Hippocampal formation (tissue), 2 donors: ENCODE measurements around the gene UBL5.
"Not testable (repeated sequence)": the region's sequence is repeated elsewhere in the genome, so short reads cannot be mapped to it uniquely, and the experiment has no call there.

Experiments used
- DNase-seq, 2 donors: peaks; one replicate each; lab custom pipeline; 2025; lab: John Stamatoyannopoulos, UW

Gene UBL5

DNA sequence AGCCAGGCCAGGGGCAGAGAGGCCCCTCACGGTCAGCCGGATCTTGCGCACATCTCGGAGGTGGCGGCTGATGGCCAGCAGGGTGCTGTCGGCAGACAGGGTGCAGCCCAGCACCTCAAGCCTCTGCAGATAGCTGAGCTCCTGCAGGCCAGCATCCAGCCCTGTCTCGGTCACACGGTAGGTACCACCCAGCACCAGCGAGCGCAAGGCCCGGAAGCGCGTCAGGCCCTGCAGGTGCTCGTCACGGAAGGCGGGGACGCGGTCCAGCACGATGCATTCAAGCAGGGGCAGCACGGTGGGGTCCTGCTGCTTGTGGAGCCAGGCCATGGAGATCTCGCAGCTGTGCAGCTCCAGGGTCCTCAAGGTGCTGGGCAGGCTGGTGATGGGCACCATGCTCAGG is 16.6 kb upstream of the UBL5 start:
- no peak for DNase-seq

GRCh38 chr19:9818175-9818733 is 9.5 kb upstream of the UBL5 start:
- DNase-seq: no peak

- peak; percentile 99 to 100 for DNase-seq
These were observed 8.8 kb upstream of the UBL5 start, which contains the start of gene FBXL12 for GRCh38 chr19:9818734-9819595. FBXL12 (minus strand) TSS chr19:9819079; CDS start chr19:9818813, 266 bp downstream.

- DNase-seq: no peak
These were observed 8.2 kb upstream of the UBL5 start for GRCh38 chr19:9819596-9819909.

GRCh38 chr19:9820034-9820433 is 7.7 kb upstream of the UBL5 start:
- DNase-seq: not testable (repeated sequence)

- no peak for DNase-seq
These were observed 3.9 kb upstream of the UBL5 start for GRCh38 chr19:9823816-9824215.

DNA sequence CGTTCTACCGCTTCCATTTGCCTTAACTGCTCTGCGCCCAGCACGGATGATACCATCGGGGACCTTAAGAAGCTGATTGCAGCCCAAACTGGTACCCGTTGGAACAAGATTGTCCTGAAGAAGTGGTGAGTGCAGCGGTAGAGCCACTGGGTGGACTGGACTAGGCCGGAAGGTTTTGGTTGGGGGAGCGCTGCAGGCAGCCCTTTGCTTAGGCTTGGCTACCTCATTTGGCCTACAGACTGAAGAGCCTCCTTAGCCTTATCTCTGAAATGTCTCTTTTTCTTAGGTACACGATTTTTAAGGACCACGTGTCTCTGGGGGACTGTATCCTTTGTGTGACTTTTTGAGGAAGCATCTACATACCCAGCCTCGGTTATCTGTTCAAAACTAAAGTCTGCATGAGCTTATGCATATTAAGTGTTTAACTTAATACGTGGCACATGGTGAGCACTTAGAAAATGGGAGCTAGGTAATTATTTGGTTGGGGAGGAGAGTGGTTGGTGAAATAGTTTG is 889 bp downstream of the UBL5 start:
- no peak for DNase-seq

DNA sequence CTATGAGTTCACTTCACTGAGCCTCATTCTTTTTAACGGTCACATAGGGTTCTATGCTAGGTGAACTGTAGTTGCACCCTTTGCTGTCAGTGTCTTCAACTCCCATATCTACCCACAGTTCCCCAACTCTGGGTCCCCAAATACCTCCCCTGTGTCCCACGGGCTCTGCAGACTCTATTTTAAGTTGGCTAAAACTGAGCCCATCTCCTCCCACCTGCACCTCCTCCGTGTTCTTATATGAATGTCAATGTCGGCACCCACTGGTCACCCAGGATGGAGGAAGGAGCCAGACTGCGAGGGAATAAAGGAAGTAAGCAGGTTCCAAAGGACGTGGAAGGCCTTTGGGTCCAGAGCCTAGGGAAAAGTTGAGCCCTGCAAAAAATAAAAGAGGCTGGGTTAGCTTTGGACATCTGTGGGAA is 6.6 kb downstream of the UBL5 start:
- no peak for DNase-seq

DNA sequence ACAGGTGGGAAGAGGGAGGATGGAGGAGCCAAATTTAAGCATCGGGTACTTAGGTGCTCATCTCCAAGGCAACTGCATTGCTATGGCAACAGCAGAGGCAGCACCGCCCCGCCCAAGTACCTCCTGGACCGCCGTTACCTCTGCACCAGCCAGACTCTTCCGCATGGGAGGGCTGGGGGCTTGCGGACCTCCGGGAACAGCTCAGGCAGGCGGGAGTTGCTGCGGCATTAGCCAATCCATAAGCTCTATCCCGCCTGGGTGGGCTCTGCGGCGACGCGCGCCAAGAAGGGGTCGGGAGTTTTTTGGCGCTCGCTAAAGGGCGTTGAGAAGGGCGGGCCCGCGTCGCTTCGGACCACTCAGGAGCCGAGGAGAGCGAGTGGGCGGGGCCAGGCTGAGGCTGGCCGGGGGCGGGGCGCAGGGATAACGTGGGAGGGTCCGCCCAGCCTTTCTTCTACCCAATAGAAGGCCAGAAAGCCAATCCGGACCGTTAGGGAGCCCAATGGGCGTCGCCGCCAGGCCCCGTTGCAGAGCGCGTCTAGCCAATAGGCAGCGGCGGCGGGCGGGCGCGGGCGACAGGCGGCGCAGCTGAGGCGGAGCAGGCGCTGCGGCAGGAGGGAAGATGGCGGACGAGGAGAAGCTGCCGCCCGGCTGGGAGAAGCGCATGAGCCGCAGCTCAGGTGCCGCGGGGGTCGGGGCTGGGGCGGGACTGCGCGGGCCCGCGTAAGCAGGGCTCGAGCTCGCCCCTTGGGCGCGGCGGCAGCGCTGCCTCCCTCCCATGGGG is 7.2 kb downstream of the UBL5 start, which contains the start of gene PIN1:
TSS of gene PIN1 (plus strand) at position 593 of the 781 bp plus-strand sequence. CDS start at position 620, 27 bp downstream.
- DNase-seq: peak; percentile 97 to 98

DNA sequence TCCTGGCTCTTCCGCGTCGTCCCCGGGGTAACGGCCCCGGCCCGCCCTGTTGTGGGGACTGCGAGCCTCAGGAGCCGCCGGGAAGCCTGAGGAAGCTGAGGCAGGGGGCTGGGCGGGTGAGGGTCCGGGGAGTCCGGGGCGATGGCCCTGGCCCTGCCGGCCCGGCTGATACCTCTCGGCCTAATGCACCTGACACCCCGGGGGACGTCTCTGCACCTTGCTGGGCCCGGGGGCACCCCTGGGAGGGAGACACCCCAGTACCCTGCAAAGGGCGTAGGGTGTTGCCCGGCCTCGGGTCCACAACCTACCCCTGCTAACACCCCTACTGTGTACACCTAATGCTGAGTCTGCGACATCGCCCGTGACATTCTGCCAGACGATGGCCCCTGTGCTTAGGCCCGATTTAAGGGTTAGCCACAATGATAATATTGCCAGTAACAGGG is 7.8 kb downstream of the UBL5 start:
- DNase-seq: no peak

- no peak for DNase-seq
These were observed 8.3 kb downstream of the UBL5 start for GRCh38 chr19:9836021-9836420.

GRCh38 chr19:9838324-9838723 is 10.6 kb downstream of the UBL5 start:
- DNase-seq: no peak

DNA sequence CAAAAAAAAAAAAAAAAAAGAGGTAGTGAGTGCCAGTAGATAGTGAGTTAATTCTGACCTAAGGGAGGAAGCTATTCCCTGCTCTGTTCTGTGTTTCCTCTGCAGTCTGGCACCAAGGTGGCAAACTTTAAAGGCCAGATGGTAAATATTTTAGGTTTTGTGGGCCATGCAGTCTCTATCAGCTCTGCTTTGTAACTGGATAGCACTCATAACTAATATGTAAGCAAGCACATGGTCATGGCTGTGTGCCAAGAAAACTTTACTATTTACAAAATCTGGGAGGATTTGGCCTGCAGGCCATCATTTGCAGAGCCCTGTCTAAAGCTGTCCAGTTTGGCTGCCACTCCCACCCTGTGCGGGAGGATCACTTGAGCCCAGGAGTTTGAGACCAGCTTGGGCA is 11.7 kb downstream of the UBL5 start:
- DNase-seq: no peak

GRCh38 chr19:9842834-9843625 is 15.3 kb downstream of the UBL5 start:
- DNase-seq: no peak

DNA sequence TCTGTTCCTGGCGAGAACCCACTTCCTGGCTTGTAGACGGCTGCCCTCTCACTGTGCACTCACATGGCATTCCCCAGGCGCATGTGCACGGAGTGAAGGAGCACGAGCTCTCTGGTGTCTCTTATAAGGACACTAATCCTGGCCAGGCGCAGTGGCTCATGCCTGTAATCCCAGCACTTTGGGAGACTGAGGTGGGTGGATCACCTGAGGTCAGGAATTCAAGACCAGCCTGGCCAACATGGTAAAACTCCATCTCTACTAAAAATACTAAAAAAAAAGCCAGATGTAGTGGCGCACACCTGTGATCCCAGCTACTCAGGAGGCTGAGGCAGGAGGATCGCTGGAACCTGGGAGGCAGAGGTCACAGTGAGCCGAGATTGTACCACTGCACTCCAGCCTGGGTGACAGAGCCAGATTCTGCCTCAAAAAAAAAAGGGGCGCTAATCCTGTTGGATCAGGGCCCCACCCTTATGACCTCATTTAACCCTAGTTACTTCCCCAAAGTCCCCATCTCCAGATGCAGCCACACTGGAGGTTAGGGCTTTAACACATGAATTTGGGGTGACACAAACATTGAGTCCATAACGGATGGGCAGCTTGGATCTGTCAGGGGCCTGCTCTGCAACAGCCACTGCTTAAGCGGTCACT is 16.0 kb downstream of the UBL5 start:
- not testable (repeated sequence) for DNase-seq

GRCh38 chr19:9847087-9847671 is 19.5 kb downstream of the UBL5 start:
- DNase-seq: no peak

- peak in 1 of 2 donors; percentile 11 for DNase-seq
These were observed 20.3 kb downstream of the UBL5 start for GRCh38 chr19:9848060-9848459.

DNA sequence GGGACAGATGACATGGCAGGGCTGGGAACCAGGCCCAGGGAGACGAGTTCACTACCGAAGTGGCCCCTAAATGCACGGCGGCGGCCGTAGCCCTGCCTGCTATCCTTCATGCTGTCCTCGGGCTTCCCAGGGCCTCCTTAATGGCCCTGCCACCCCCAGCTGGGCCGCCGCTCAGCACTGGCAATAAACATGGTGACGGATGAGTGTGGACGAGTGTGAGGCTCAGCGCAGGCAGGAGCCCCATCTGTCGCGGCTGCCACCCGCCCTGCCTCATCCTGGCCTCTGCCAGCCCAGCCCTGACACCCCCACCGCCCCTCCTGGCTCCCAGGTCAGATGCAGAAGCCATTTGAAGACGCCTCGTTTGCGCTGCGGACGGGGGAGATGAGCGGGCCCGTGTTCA is 21.0 kb downstream of the UBL5 start:
- no peak for DNase-seq

DNA sequence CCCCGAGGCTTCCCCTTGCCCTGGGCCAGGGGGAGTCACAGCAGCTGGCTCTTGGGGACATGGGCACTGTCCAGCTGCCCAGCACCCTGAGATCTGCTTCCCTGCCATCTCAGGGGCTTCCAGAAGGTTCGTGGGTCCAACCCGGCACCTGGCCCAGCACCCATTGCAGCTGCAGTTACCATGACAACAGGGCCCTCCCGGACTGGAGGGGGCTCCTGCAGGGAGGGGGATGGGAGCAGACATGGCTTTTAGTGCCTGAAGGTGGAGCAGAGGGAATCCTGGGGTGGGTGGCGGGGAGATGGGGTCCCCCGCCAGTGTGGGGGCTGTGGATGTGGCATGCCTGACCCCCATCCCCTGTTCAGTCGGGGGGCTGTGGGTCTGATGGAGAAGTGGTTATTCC is 22.1 kb downstream of the UBL5 start:
- DNase-seq: no peak

GRCh38 chr19:9850235-9850959 is 22.7 kb downstream of the UBL5 start:
- DNase-seq: no peak
